Activated naive CD4-positive, alpha-beta T cell treated with anti-CD3 and anti-CD28 coated beads, Interleukin-2, amount 10 ng/mL, durations not matched to agents 7 days and 5 days (primary cell): ENCODE results near the gene ZFR.
"Not testable (repeated sequence)": the region's sequence is repeated elsewhere in the genome, so short reads cannot be mapped to it uniquely, and the experiment has no call there.

Source experiments
- CTCF ChIA-PET: fragments of 350-600 bp; sonication (Branson Sonifier 250); formaldehyde crosslinking; loops from one replicate; lab custom pipeline; 2021; ENCODE audit warnings: antibody characterized with exemption; lab: Charles Lee
- DNase-seq: peaks from one replicate; pipeline ENCODE4 v3.0.0-alpha.2; 2020
- H3K27ac Mint-ChIP-seq: one replicate; pipeline ENCODE4 v1.8.0; 2021; ENCODE audit warnings: mild to moderate bottlenecking, moderate library complexity, mixed read lengths
- H3K27me3 Mint-ChIP-seq: one replicate; pipeline ENCODE4 v1.8.0; 2021; ENCODE audit warnings: mild to moderate bottlenecking, mixed read lengths
- H3K36me3 Mint-ChIP-seq: one replicate; pipeline ENCODE4 v1.8.0; 2021; ENCODE audit warnings: mixed read lengths
- H3K4me1 Mint-ChIP-seq: one replicate; pipeline ENCODE4 v1.8.0; 2021; ENCODE audit warnings: mixed read lengths
- H3K4me3 Mint-ChIP-seq: one replicate; pipeline ENCODE4 v1.8.0; 2021; ENCODE audit warnings: mild to moderate bottlenecking, moderate library complexity, mixed read lengths
- H3K9me3 Mint-ChIP-seq: one replicate; pipeline ENCODE4 v1.8.0; 2021; ENCODE audit warnings: mixed read lengths

The ZFR gene

GRCh38 chr5:32419791-32420190 lies 24.7 kb downstream of the ZFR start:
- H3K36me3 Mint-ChIP-seq: peaks cover 32% of the 10 kb centered on the region
- no peaks in the 10 kb centered on the region for H3K4me1 Mint-ChIP-seq
- no peak overlapping the region for H3K27ac Mint-ChIP-seq
- no peak for DNase-seq
- no peaks in the 10 kb centered on the region for H3K9me3 Mint-ChIP-seq
- no peaks in the 10 kb centered on the region for H3K27me3 Mint-ChIP-seq
- CTCF ChIA-PET: interaction anchor here (0.7 kb wide), 1 partner anchor 137 kb away, joined by 3 read pairs; no protein-coding TSS in a partner anchor
- no peak overlapping the region for H3K4me3 Mint-ChIP-seq

GRCh38 chr5:32413466-32414263 lies 30.9 kb downstream of the ZFR start:
- H3K27ac Mint-ChIP-seq: no peak overlapping the region
- no peak overlapping the region for H3K4me3 Mint-ChIP-seq
- H3K9me3 Mint-ChIP-seq: no peaks in the 10 kb centered on the region
- H3K4me1 Mint-ChIP-seq: no peaks in the 10 kb centered on the region
- peaks cover 44% of the 10 kb centered on the region for H3K36me3 Mint-ChIP-seq
- DNase-seq: no peak
- CTCF ChIA-PET: interaction anchor here (0.6 kb wide), 1 partner anchor 177 kb away, joined by 3 read pairs; no protein-coding TSS in a partner anchor
- no peaks in the 10 kb centered on the region for H3K27me3 Mint-ChIP-seq

GRCh38 chr5:32410630-32411029 lies 33.9 kb downstream of the ZFR start:
- CTCF ChIA-PET: interaction anchor here (1.2 kb wide), 1 partner anchor 179 kb away, joined by 3 read pairs; no protein-coding TSS in a partner anchor
- H3K36me3 Mint-ChIP-seq: peaks cover 35% of the 10 kb centered on the region
- no peaks in the 10 kb centered on the region for H3K27me3 Mint-ChIP-seq
- no peak overlapping the region for H3K27ac Mint-ChIP-seq
- DNase-seq: no peak
- no peaks in the 10 kb centered on the region for H3K4me1 Mint-ChIP-seq
- no peak overlapping the region for H3K4me3 Mint-ChIP-seq
- no peaks in the 10 kb centered on the region for H3K9me3 Mint-ChIP-seq

GRCh38 chr5:32406650-32407049 lies 37.9 kb downstream of the ZFR start:
- Mint-ChIP-seq H3K36me3 (peaks cover 44% of the 10 kb centered on the region), H3K4me1 (no peaks in the 10 kb centered on the region), H3K27ac (no peak overlapping the region), H3K4me3 (no peak overlapping the region), H3K9me3 (no peaks in the 10 kb centered on the region), H3K27me3 (no peaks in the 10 kb centered on the region)
- CTCF ChIA-PET: interaction anchor here (1.2 to 1.4 kb wide), 2 partner anchors 82 to 184 kb away, joined by 4 read pairs; no protein-coding TSS in a partner anchor
- DNase-seq: no peak

- H3K27me3 Mint-ChIP-seq: no peaks in the 10 kb centered on the region
- H3K4me1 Mint-ChIP-seq: no peaks in the 10 kb centered on the region
- peaks cover 46% of the 10 kb centered on the region for H3K36me3 Mint-ChIP-seq
- CTCF ChIA-PET: no interaction called here
- peak overlapping the region; percentile 76 for H3K27ac Mint-ChIP-seq
- no peak overlapping the region for H3K4me3 Mint-ChIP-seq
- DNase-seq: no peak
- H3K9me3 Mint-ChIP-seq: no peaks in the 10 kb centered on the region
These were observed 39.0 kb downstream of the ZFR start for GRCh38 chr5:32405507-32405906.

GRCh38 chr5:32403760-32404159 lies 40.8 kb downstream of the ZFR start:
- Mint-ChIP-seq H3K36me3 (peaks cover 51% of the 10 kb centered on the region), H3K4me3 (no peak overlapping the region), H3K9me3 (no peaks in the 10 kb centered on the region), H3K27me3 (no peaks in the 10 kb centered on the region), H3K4me1 (no peaks in the 10 kb centered on the region), H3K27ac (no peak overlapping the region)
- no peak for DNase-seq
- CTCF ChIA-PET: no interaction called here

GRCh38 chr5:32400401-32400800 lies 44.1 kb downstream of the ZFR start:
- no peak for DNase-seq
- no peaks in the 10 kb centered on the region for H3K4me1 Mint-ChIP-seq
- no peaks in the 10 kb centered on the region for H3K27me3 Mint-ChIP-seq
- no peaks in the 10 kb centered on the region for H3K9me3 Mint-ChIP-seq
- H3K27ac Mint-ChIP-seq: no peak overlapping the region
- H3K36me3 Mint-ChIP-seq: peaks cover 51% of the 10 kb centered on the region
- H3K4me3 Mint-ChIP-seq: no peak overlapping the region
- CTCF ChIA-PET: no interaction called here

- H3K4me3 Mint-ChIP-seq, H3K9me3 Mint-ChIP-seq, H3K27me3 Mint-ChIP-seq, DNase-seq, H3K27ac Mint-ChIP-seq, H3K4me1 Mint-ChIP-seq: not testable (repeated sequence)
- H3K36me3 Mint-ChIP-seq: peaks cover 53% of the 10 kb centered on the region
- CTCF ChIA-PET: interaction anchor here (1.4 kb wide), 1 partner anchor 192 kb away, joined by 3 read pairs; no protein-coding TSS in a partner anchor
These were observed 45.8 kb downstream of the ZFR start for GRCh38 chr5:32398754-32399153.

GRCh38 chr5:32394981-32395380 lies 49.6 kb downstream of the ZFR start:
- H3K27ac Mint-ChIP-seq: no peak overlapping the region
- CTCF ChIA-PET: no interaction called here

GRCh38 chr5:32392039-32392438 lies 52.5 kb downstream of the ZFR start:
- CTCF ChIA-PET: no interaction called here
- H3K36me3 Mint-ChIP-seq: peaks cover 47% of the 10 kb centered on the region

More at GRCh38 chr5:32394981-32395380, 49.6 kb downstream of the ZFR start:
- Mint-ChIP-seq H3K4me1 (no peaks in the 10 kb centered on the region), H3K4me3 (no peak overlapping the region), H3K9me3 (no peaks in the 10 kb centered on the region), H3K36me3 (peaks cover 42% of the 10 kb centered on the region), H3K27me3 (no peaks in the 10 kb centered on the region)
- DNase-seq: no peak

GRCh38 chr5:32390819-32391591 lies 53.5 kb downstream of the ZFR start:
- CTCF ChIA-PET: no interaction called here
- Mint-ChIP-seq H3K36me3 (peaks cover 48% of the 10 kb centered on the region), H3K9me3 (no peaks in the 10 kb centered on the region), H3K4me1 (no peaks in the 10 kb centered on the region), H3K27ac (no peak overlapping the region), H3K4me3 (no peak overlapping the region), H3K27me3 (no peaks in the 10 kb centered on the region)
- no peak for DNase-seq

More at GRCh38 chr5:32392039-32392438, 52.5 kb downstream of the ZFR start:
- Mint-ChIP-seq H3K4me3 (no peak overlapping the region), H3K4me1 (no peaks in the 10 kb centered on the region), H3K27ac (no peak overlapping the region), H3K9me3 (no peaks in the 10 kb centered on the region), H3K27me3 (no peaks in the 10 kb centered on the region)
- DNase-seq: no peak

GRCh38 chr5:32388432-32389129 lies 56.0 kb downstream of the ZFR start:
- peak overlapping the region; percentile 60 for H3K27ac Mint-ChIP-seq
- no peaks in the 10 kb centered on the region for H3K27me3 Mint-ChIP-seq
- no peak overlapping the region for H3K4me3 Mint-ChIP-seq
- DNase-seq: no peak
- peaks cover 47% of the 10 kb centered on the region for H3K36me3 Mint-ChIP-seq
- CTCF ChIA-PET: interaction anchor here (0.9 to 1.7 kb wide), 3 partner anchors 44 to 156 kb away, joined by 3 to 5 read pairs (median 3); no protein-coding TSS in a partner anchor
- no peaks in the 10 kb centered on the region for H3K9me3 Mint-ChIP-seq
- H3K4me1 Mint-ChIP-seq: no peaks in the 10 kb centered on the region

GRCh38 chr5:32387841-32388240 lies 56.7 kb downstream of the ZFR start:
- Mint-ChIP-seq H3K27me3 (no peaks in the 10 kb centered on the region), H3K9me3 (no peaks in the 10 kb centered on the region), H3K27ac (no peak overlapping the region), H3K4me1 (no peaks in the 10 kb centered on the region), H3K36me3 (peaks cover 50% of the 10 kb centered on the region), H3K4me3 (no peak overlapping the region)
- DNase-seq: no peak
- CTCF ChIA-PET: interaction anchor here (1.4 kb wide), 1 partner anchor 57 kb away, joined by 3 read pairs; no protein-coding TSS in a partner anchor

- Mint-ChIP-seq H3K36me3 (peaks cover 51% of the 10 kb centered on the region), H3K4me3 (no peak overlapping the region), H3K27me3 (no peaks in the 10 kb centered on the region), H3K4me1 (no peaks in the 10 kb centered on the region), H3K27ac (no peak overlapping the region), H3K9me3 (no peaks in the 10 kb centered on the region)
- no peak for DNase-seq
- CTCF ChIA-PET: interaction anchor here (1.4 to 1.5 kb wide), 2 partner anchors 22 to 56 kb away, joined by 3 read pairs; no protein-coding TSS in a partner anchor
These were observed 57.3 kb downstream of the ZFR start for GRCh38 chr5:32387211-32387610.
